Activated CD4-positive, alpha-beta T cell treated with anti-CD3 and anti-CD28 coated beads, Interleukin-2, amount 50 U/mL, for 1 hour (primary cell): ENCODE data around the gene DDX17.

ENCODE experiments used
- DNase-seq: peaks from one replicate; pipeline ENCODE4 v3.0.0-alpha.2; 2020

The DDX17 gene

GRCh38 chr22:38506118-38506962 is at the start of gene DDX17:
TSS of gene DDX17 (minus strand) at chr22:38506311.
- peak; percentile 93 for DNase-seq

GRCh38 chr22:38554281-38554680 is 48.2 kb upstream of the DDX17 start:
- no peak for DNase-seq

GRCh38 chr22:38549101-38549894 is 43.2 kb upstream of the DDX17 start:
- DNase-seq = no peak

GRCh38 chr22:38540701-38541100 is 34.6 kb upstream of the DDX17 start:
- no peak for DNase-seq

- DNase-seq = no peak
Measured at GRCh38 chr22:38531251-38531938, 25.3 kb upstream of the DDX17 start.

- DNase-seq = no peak
Measured at GRCh38 chr22:38524429-38524828, 18.3 kb upstream of the DDX17 start.

GRCh38 chr22:38523479-38523878 is 17.4 kb upstream of the DDX17 start:
- no peak for DNase-seq

GRCh38 chr22:38523029-38523428 is 16.9 kb upstream of the DDX17 start:
- no peak for DNase-seq

GRCh38 chr22:38519453-38520250 is 13.5 kb upstream of the DDX17 start:
- no peak for DNase-seq

GRCh38 chr22:38518620-38519019 is 12.5 kb upstream of the DDX17 start:
- no peak for DNase-seq

- DNase-seq = peak; percentile 32
Measured at GRCh38 chr22:38513063-38513462, 7.0 kb upstream of the DDX17 start.

GRCh38 chr22:38510416-38510970 is 4.4 kb upstream of the DDX17 start:
- no peak for DNase-seq

GRCh38 chr22:38505541-38506117 is 482 bp downstream of the DDX17 start:
- DNase-seq = peak; percentile 62

- DNase-seq = peak; percentile 55
Measured at GRCh38 chr22:38504731-38505540, 1.2 kb downstream of the DDX17 start.

GRCh38 chr22:38503021-38503420 is 3.1 kb downstream of the DDX17 start:
- DNase-seq = no peak

- DNase-seq = no peak
Measured at GRCh38 chr22:38501797-38502672, 4.1 kb downstream of the DDX17 start.

GRCh38 chr22:38497869-38498268 is 8.2 kb downstream of the DDX17 start:
- no peak for DNase-seq

GRCh38 chr22:38494939-38495338 is 11.2 kb downstream of the DDX17 start:
- DNase-seq = no peak

GRCh38 chr22:38494498-38494897 is 11.6 kb downstream of the DDX17 start:
- DNase-seq = no peak
